Measurements from ENCODE around the gene ZNF747. TPM values are rescaled to one million over a fixed set of nuclear protein-coding genes. Genes with fewer than 3 reads are reported as not detected.

ZNF747 gene
- total and polyA plus RNA-seq, 10 of the 15 experiments (the other 5 are each of a cell fraction or from before 2014, with no cell fraction given): 1.0 to 13.0 (median 7.2) TPM

DNA sequence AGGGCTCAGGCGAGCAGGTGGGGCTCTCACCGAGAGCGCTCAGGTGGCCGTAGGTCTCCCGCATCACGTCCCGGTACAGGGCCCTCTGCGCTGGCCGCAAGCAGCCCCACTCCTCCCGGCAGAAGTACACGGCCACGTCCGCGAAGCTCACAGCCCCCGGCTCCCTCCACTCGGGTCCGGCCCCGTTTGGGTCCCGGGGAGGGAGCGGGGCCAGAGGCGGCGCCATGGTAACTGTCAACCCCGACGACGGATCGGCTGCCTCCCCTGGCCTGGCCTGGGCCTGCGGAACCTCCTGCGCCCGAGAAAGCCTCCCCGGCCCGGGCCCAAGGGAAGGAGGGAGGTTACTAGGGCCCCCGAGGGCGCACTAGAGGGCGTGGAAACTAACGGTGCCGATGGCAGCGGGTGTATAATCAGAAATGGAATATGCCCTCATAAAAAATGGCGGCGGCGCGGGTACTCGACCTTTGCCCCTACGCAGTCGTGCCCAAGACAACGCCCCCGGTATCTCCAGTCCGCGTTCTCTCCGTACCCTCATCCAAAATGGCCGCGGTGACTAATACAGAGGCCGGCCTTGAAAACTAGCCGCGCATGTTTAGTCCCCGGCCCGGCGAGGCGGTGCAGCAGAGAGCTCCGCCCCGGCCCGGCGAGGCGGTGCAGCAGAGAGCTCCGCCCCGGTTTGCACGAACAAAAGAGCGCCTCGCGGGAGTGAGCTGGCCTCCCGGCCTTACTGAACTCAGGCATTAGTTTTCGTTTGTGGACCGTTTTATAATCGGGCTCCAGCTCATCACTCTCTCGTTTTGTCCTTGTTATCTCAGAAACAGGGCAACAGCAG lies 23.5 kb upstream of the ZNF747 start, which contains the start of gene ZNF764 (continued):
- peak; percentile 74 to 90 for TF ChIP-seq EGR1 (IDR thresholded peaks at IDR 0.05; ENCODE audit: borderline replicate concordance in 1 of 2, low read depth in 2 of 2, low read length in 2 of 2)
- 0 out of 2 replicates have a peak, but pooled peaks have one; percentile 46 for TF ChIP-seq ESRRA (IDR thresholded peaks at IDR 0.05; ENCODE audit: low read length)
- TF ChIP-seq RFX5 (IDR thresholded peaks at IDR 0.05; ENCODE audit: low read depth, low read length): no peak
- no peak for TF ChIP-seq KAT2A (conservative IDR thresholded peaks at IDR 0.05; ENCODE audit: control insufficient read depth, low read depth, low read length)
- TF ChIP-seq CBX5 (IDR thresholded peaks at IDR 0.05; ENCODE audit: low read depth): no peak
- peak; percentile 17; the same call in 1 of the 2 replicates for TF ChIP-seq JUNB (IDR thresholded peaks at IDR 0.05)
- peak; percentile 77 for TF ChIP-seq SIX5 (IDR thresholded peaks at IDR 0.05; ENCODE audit: low read depth, low read length, severe bottlenecking)
- no peak for TF ChIP-seq SMAD1 (IDR thresholded peaks at IDR 0.05; ENCODE audit: low read depth, partially characterized antibody)
- TF ChIP-seq BHLHE40 (IDR thresholded peaks at IDR 0.05; ENCODE audit: borderline replicate concordance in 1 of 2, low read depth in 2 of 2, low read length in 1 of 2): peak in 1 of 2 experiments; percentile 43; a peak in 1 of 4 replicates
- no peak for TF ChIP-seq HDAC2 (IDR thresholded peaks at IDR 0.05)
- no peak for TF ChIP-seq YBX1 (IDR thresholded peaks at IDR 0.05)
- no peak for TF ChIP-seq RAD21 (IDR thresholded peaks at IDR 0.05; ENCODE audit: insufficient read depth, low read depth, low read length)
- 0 out of 2 replicates have a peak, but pooled peaks have one; percentile 52 for TF ChIP-seq MEF2A (IDR thresholded peaks at IDR 0.05; ENCODE audit: insufficient read depth, low read depth, low read length)
- TF ChIP-seq, protein P1, sequence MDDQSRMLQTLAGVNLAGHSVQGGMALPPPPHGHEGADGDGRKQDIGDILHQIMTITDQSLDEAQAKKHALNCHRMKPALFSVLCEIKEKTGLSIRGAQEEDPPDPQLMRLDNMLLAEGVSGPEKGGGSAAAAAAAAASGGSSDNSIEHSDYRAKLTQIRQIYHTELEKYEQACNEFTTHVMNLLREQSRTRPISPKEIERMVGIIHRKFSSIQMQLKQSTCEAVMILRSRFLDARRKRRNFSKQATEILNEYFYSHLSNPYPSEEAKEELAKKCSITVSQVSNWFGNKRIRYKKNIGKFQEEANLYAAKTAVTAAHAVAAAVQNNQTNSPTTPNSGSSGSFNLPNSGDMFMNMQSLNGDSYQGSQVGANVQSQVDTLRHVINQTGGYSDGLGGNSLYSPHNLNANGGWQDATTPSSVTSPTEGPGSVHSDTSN (IDR thresholded peaks at IDR 0.05; ENCODE audit: insufficient replicate concordance, low read depth, low read length): no peak
- TF ChIP-seq, protein P2, sequence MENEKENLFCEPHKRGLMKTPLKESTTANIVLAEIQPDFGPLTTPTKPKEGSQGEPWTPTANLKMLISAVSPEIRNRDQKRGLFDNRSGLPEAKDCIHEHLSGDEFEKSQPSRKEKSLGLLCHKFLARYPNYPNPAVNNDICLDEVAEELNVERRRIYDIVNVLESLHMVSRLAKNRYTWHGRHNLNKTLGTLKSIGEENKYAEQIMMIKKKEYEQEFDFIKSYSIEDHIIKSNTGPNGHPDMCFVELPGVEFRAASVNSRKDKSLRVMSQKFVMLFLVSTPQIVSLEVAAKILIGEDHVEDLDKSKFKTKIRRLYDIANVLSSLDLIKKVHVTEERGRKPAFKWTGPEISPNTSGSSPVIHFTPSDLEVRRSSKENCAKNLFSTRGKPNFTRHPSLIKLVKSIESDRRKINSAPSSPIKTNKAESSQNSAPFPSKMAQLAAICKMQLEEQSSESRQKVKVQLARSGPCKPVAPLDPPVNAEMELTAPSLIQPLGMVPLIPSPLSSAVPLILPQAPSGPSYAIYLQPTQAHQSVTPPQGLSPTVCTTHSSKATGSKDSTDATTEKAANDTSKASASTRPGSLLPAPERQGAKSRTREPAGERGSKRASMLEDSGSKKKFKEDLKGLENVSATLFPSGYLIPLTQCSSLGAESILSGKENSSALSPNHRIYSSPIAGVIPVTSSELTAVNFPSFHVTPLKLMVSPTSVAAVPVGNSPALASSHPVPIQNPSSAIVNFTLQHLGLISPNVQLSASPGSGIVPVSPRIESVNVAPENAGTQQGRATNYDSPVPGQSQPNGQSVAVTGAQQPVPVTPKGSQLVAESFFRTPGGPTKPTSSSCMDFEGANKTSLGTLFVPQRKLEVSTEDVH (IDR thresholded peaks at IDR 0.05; ENCODE audit: low read depth, partially characterized antibody): no peak
- peak; percentile 57; the same call in 1 of the 2 replicates for TF ChIP-seq SMARCA5 (IDR thresholded peaks at IDR 0.05)
- no peak for TF ChIP-seq SUPT20H (IDR thresholded peaks at IDR 0.05; ENCODE audit: borderline replicate concordance, control insufficient read depth, low read depth, low read length)
- TF ChIP-seq, protein P3, sequence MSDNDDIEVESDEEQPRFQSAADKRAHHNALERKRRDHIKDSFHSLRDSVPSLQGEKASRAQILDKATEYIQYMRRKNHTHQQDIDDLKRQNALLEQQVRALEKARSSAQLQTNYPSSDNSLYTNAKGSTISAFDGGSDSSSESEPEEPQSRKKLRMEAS (IDR thresholded peaks at IDR 0.05; ENCODE audit: low read depth, low read length): peak; percentile 46; the same call in 1 of the 2 replicates
- TF ChIP-seq, protein P4, sequence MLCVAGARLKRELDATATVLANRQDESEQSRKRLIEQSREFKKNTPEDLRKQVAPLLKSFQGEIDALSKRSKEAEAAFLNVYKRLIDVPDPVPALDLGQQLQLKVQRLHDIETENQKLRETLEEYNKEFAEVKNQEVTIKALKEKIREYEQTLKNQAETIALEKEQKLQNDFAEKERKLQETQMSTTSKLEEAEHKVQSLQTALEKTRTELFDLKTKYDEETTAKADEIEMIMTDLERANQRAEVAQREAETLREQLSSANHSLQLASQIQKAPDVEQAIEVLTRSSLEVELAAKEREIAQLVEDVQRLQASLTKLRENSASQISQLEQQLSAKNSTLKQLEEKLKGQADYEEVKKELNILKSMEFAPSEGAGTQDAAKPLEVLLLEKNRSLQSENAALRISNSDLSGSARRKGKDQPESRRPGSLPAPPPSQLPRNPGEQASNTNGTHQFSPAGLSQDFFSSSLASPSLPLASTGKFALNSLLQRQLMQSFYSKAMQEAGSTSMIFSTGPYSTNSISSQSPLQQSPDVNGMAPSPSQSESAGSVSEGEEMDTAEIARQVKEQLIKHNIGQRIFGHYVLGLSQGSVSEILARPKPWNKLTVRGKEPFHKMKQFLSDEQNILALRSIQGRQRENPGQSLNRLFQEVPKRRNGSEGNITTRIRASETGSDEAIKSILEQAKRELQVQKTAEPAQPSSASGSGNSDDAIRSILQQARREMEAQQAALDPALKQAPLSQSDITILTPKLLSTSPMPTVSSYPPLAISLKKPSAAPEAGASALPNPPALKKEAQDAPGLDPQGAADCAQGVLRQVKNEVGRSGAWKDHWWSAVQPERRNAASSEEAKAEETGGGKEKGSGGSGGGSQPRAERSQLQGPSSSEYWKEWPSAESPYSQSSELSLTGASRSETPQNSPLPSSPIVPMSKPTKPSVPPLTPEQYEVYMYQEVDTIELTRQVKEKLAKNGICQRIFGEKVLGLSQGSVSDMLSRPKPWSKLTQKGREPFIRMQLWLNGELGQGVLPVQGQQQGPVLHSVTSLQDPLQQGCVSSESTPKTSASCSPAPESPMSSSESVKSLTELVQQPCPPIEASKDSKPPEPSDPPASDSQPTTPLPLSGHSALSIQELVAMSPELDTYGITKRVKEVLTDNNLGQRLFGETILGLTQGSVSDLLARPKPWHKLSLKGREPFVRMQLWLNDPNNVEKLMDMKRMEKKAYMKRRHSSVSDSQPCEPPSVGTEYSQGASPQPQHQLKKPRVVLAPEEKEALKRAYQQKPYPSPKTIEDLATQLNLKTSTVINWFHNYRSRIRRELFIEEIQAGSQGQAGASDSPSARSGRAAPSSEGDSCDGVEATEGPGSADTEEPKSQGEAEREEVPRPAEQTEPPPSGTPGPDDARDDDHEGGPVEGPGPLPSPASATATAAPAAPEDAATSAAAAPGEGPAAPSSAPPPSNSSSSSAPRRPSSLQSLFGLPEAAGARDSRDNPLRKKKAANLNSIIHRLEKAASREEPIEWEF (IDR thresholded peaks at IDR 0.05; ENCODE audit: insufficient replicate concordance, low read depth, low read length): no peak
- peak; percentile 93 for TF ChIP-seq MTA2 (IDR thresholded peaks at IDR 0.05; ENCODE audit: low read depth)
